NB4 (cell line): ENCODE data around the gene FAM181A.
A peak's percentile ranks its signal among the peaks of the same experiment; 100 is the strongest.

Experiments used
- DNase-seq: peaks from one replicate; pipeline ENCODE4 v3.0.0; 2010; ENCODE audit warnings: low read depth
- H3K4me3 ChIP-seq: one replicate; pipeline ENCODE4 v1.5.1; 2011; ENCODE audit warnings: mild to moderate bottlenecking, low read depth, low read length, moderate library complexity
- CTCF ChIP-seq: IDR thresholded peaks from one replicate; pipeline ENCODE4 v1.5.1; 2012; ENCODE audit warnings: low read depth, low read length
- MAX ChIP-seq: IDR thresholded peaks from 2 replicates; pipeline ENCODE4 v1.6.1; 2011; ENCODE audit warnings: low read depth, low read length
- MYC ChIP-seq: IDR thresholded peaks from 2 replicates; pipeline ENCODE4 v1.6.1; 2011; ENCODE audit warnings: low read depth, low read length
- POLR2A ChIP-seq: IDR thresholded peaks from 2 replicates; pipeline ENCODE4 v1.6.1; 2011; ENCODE audit warnings: mild to moderate bottlenecking; ENCODE audit not compliant: insufficient read length; ENCODE audit errors: extremely low read depth

Gene FAM181A

GRCh38 chr14:93935213-93935612, 8.1 kb downstream of the FAM181A start:
- H3K4me3 ChIP-seq: no peak overlapping the region
- TF ChIP-seq MAX (no peak), POLR2A (no peak), MYC (no peak), CTCF (no peak)
- no peak for DNase-seq

- peak; percentile 58 for DNase-seq
- no peak for TF ChIP-seq POLR2A
- TF ChIP-seq MYC: no peak
- peak; percentile 59 for TF ChIP-seq CTCF
- TF ChIP-seq MAX: no peak
- H3K4me3 ChIP-seq: no peak overlapping the region
Measured at GRCh38 chr14:93936245-93936644, 9.1 kb downstream of the FAM181A start.

GRCh38 chr14:93936926-93937325, 9.8 kb downstream of the FAM181A start:
- TF ChIP-seq MAX (no peak), CTCF (no peak)
- DNase-seq: no peak
- no peak overlapping the region for H3K4me3 ChIP-seq

- TF ChIP-seq CTCF: no peak
- no peak for TF ChIP-seq MYC
- TF ChIP-seq POLR2A: no peak
- TF ChIP-seq MAX: no peak
- DNase-seq: no peak
- no peak overlapping the region for H3K4me3 ChIP-seq
Measured at GRCh38 chr14:93937519-93937918, 10.4 kb downstream of the FAM181A start.

- no peak overlapping the region for H3K4me3 ChIP-seq
- DNase-seq: no peak
- no peak for TF ChIP-seq MYC
- no peak for TF ChIP-seq CTCF
- no peak for TF ChIP-seq MAX
- no peak for TF ChIP-seq POLR2A
Measured at GRCh38 chr14:93938751-93939303, 11.7 kb downstream of the FAM181A start.
